Esophagus squamous epithelium (tissue), 5 donors: Measurements from ENCODE around the gene GP9. TPM values are rescaled to one million over a fixed set of nuclear protein-coding genes. Genes with fewer than 3 reads are reported as not detected.

Experiments used
- DNase-seq: peaks from one replicate; lab custom pipeline; 2025; lab: John Stamatoyannopoulos, UW
- H3K27ac ChIP-seq, 4 donors: fragments of 200-600 bp; sonication (generic); one replicate each; pipeline ENCODE4 v1.5.1; 2016 to 2019; ENCODE audit warnings: mild to moderate bottlenecking in 1 of 4
- H3K27me3 ChIP-seq, 4 donors: fragments of 200-600 bp; sonication (generic); 1 replicate in 3 of 4; 2 replicates in 1 of 4; pipeline versions ENCODE4 v1.5.1 to v1.6.0; 2017 to 2021; ENCODE audit warnings: antibody characterized with exemption in 1 of 4
- H3K36me3 ChIP-seq, 3 donors: fragments of 200-600 bp; sonication (generic); one replicate each; pipeline ENCODE4 v1.5.1; 2016 to 2019
- H3K4me1 ChIP-seq, 3 donors: fragments of 200-600 bp; sonication (generic); one replicate each; pipeline ENCODE4 v1.5.1; 2017 to 2019
- H3K4me3 ChIP-seq, 4 donors: fragments of 200-600 bp; sonication (generic); 1 replicate in 3 of 4; 2 replicates in 1 of 4; pipeline ENCODE4 v1.5.1; 2016 to 2019; ENCODE audit warnings: mild to moderate bottlenecking in 2 of 4, moderate library complexity in 1 of 4
- H3K9me3 ChIP-seq, 3 donors: fragments of 200-600 bp; sonication (generic); one replicate each; pipeline ENCODE4 v1.5.1; 2016 to 2019
- CTCF ChIP-seq, 6 experiments: fragments of 450-650 bp in 4 of 6; fragments of 200-600 bp in 2 of 6; sonication (generic) in 2 of 6; IDR thresholded peaks; one replicate each; pipeline ENCODE4 v1.5.1; 2016 to 2019; ENCODE audit warnings: antibody characterized with exemption in 6 of 6, mild to moderate bottlenecking in 4 of 6, moderate library complexity in 4 of 6
- POLR2A ChIP-seq, 4 donors: fragments of 450-650 bp; IDR thresholded peaks; one replicate each; pipeline ENCODE4 v1.6.1; 2017; ENCODE audit warnings: antibody characterized with exemption in 4 of 4, mild to moderate bottlenecking in 4 of 4, moderate library complexity in 3 of 4
- WGBS, 2 donors: methylation state at CpG; one replicate each; pipeline ENCODE4 v1.1.5; 2018; 5-methylcytosine and 5-hydroxymethylcytosine counted together
- intact Hi-C: fragments of 100-400 bp; cut with DNase I; formaldehyde crosslinking; loops from one replicate; pipeline ENCODE4 v1.15.0; 2022
- total RNA-seq, 4 donors: library from RNA; depleted of rRNA; stranded (reverse); fragments of >200 nt; gene quantifications; one replicate each; pipeline ENCODE4 v1.1.0, GENCODE V29; 2016
- donor health status: DM: yes; HTN: yes; CAD: no.

Gene GP9
- total RNA-seq, 4 donors from 2014 or later = not detected

GRCh38 chr3:129101370-129102138 lies 41.0 kb downstream of the GP9 start:
- TF ChIP-seq CTCF (IDR thresholded peaks at IDR 0.05) (no peak), POLR2A (IDR thresholded peaks at IDR 0.05) (no peak)
- H3K9me3 ChIP-seq = no peaks in the 10 kb centered on the region
- no peak overlapping the region for H3K4me3 ChIP-seq
- 81 to 85% methylated on average over 10 to 11 of the region's 12 CpGs for WGBS, 2 donors
- no peaks in the 10 kb centered on the region for H3K27me3 ChIP-seq
- H3K4me1 ChIP-seq = peaks cover 0 to 3% (median 0%) of the 10 kb centered on the region in 3 donors
- intact Hi-C loops = no loop called here
- DNase-seq = no peak
- H3K36me3 ChIP-seq = peaks cover 0 to 14% (median 0%) of the 10 kb centered on the region in 3 donors
- no peak overlapping the region for H3K27ac ChIP-seq

- Histone ChIP-seq H3K9me3 (no peaks in the 10 kb centered on the region), H3K27me3 (no peaks in the 10 kb centered on the region), H3K36me3 (peaks cover 0 to 23% (median 0%) of the 10 kb centered on the region in 3 donors), H3K4me3 (no peak overlapping the region), H3K27ac (no peak overlapping the region), H3K4me1 (peaks cover 0 to 12% (median 0%) of the 10 kb centered on the region in 3 donors)
- 80 to 86% methylated on average over 7 of the region's 7 CpGs for WGBS, 2 donors
- TF ChIP-seq POLR2A (IDR thresholded peaks at IDR 0.05) = no peak
- no peak for TF ChIP-seq CTCF (IDR thresholded peaks at IDR 0.05)
- intact Hi-C loops = no loop called here
- DNase-seq = no peak
Measured at GRCh38 chr3:129103296-129103695, 42.7 kb downstream of the GP9 start.

- no peak for DNase-seq
- WGBS, 2 donors = 95% methylated on average over 5 of the region's 6 CpGs; no CpG with 5 or more reads in 1 of the 2 donors
- peaks cover 0 to 29% (median 0%) of the 10 kb centered on the region in 3 donors for H3K36me3 ChIP-seq
- no peaks in the 10 kb centered on the region for H3K27me3 ChIP-seq
- H3K9me3 ChIP-seq = no peaks in the 10 kb centered on the region
- peaks cover 0 to 12% (median 0%) of the 10 kb centered on the region in 3 donors for H3K4me1 ChIP-seq
- TF ChIP-seq POLR2A (IDR thresholded peaks at IDR 0.05) (no peak), CTCF (IDR thresholded peaks at IDR 0.05) (no peak)
- no peak overlapping the region for H3K27ac ChIP-seq
- intact Hi-C loops = no loop called here
- H3K4me3 ChIP-seq = no peak overlapping the region
Measured at GRCh38 chr3:129104051-129104450, 43.5 kb downstream of the GP9 start.

DNA sequence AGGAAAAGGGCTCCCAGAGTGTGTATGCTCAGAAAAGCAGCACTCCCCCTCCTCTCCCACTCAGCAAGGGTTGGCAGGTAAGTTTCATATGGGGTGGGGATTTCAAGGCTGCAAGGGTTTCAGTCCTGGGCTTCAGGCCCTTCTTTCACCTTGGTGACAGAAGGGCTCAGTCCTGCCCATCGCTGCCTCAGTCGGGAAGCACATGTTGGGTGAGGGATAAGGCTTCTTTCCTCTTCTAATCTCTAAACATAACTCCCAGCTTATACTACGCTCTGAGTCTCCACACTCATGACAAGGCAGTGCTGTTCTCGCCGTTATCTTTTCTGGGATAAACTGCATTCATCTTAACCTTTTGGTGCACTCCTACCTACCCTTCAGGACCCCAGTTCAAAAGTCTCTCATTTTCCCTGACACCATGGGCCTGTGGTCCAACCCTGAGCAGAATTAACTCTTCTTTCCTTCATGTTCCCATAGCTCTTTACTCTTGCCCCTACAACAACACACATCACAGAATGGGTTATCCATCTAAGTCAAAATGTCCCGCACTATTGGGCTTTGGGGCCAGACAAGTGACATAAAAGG lies 44.0 kb downstream of the GP9 start:
- H3K27me3 ChIP-seq = no peaks in the 10 kb centered on the region
- H3K27ac ChIP-seq = no peak overlapping the region
- H3K4me3 ChIP-seq = no peak overlapping the region
- H3K9me3 ChIP-seq = no peaks in the 10 kb centered on the region
- DNase-seq = no peak
- peaks cover 0 to 33% (median 0%) of the 10 kb centered on the region in 3 donors for H3K36me3 ChIP-seq
- 92 to 95% methylated on average over 5 to 6 of the region's 6 CpGs for WGBS, 2 donors
- intact Hi-C loops = no loop called here
- TF ChIP-seq POLR2A (IDR thresholded peaks at IDR 0.05) (no peak), CTCF (IDR thresholded peaks at IDR 0.05) (no peak)
- peaks cover 0 to 12% (median 0%) of the 10 kb centered on the region in 3 donors for H3K4me1 ChIP-seq

GRCh38 chr3:129105862-129106261 lies 45.3 kb downstream of the GP9 start:
- Histone ChIP-seq H3K9me3 (no peaks in the 10 kb centered on the region), H3K36me3 (peaks cover 0 to 38% (median 0%) of the 10 kb centered on the region in 3 donors), H3K4me1 (peaks cover 0 to 12% (median 0%) of the 10 kb centered on the region in 3 donors), H3K4me3 (no peak overlapping the region), H3K27me3 (no peaks in the 10 kb centered on the region), H3K27ac (no peak overlapping the region)
- no peak for DNase-seq
- 84% methylated on average over 2 to 4 of the region's 4 CpGs for WGBS, 2 donors
- TF ChIP-seq CTCF (IDR thresholded peaks at IDR 0.05) (no peak), POLR2A (IDR thresholded peaks at IDR 0.05) (no peak)
- intact Hi-C loops = no loop called here
